ENCODE results near the gene RNF187.

RNF187 gene

DNA sequence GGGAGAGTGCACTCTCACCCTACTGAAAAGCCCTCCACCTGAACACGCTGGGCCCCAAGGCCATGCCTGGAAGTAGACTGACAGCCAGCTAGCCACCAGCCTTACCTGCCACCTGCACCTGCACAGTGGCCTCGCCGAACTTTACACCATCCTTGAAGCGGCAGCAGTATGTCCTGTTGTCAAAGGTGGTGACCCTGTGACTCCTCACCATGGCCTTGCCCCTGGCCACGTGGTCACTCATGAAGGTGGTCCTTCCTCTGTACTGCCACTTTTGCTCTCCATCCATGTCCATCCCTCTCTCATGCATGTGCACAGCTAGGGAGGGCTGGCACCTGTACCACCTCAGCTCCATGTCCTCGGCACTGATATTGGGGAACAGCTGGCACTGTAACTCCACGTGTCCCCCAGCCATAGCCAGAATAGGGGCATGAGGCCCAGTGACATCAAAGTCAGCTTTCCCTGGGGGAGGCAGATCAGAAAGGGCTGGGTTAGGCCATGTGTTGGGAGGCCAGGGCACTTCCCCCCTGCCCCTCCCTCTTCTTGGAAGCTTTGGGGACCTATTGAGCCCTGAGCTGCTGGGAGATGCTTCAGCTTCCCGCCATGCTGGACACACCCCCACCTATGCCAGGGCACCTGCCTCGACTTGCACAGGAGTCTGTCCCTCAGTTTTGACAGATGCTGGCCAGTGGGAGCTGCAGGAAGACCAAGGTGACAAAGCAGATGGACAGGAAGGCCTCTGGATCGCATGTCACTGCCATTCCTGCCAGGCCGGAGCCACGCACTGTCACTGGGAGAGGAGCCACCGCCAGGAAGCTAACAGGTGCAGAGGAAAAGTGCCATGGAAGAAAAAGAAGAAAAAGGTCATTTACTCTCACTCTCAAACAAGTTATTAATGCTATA, 24.6 kb downstream of the RNF187 start:
- no peak for DNase-seq

GRCh38 chr1:228512781-228513198, 25.6 kb downstream of the RNF187 start:
- DNase-seq = no peak

GRCh38 chr1:228513236-228513900, 26.2 kb downstream of the RNF187 start:
- no peak for DNase-seq

DNA sequence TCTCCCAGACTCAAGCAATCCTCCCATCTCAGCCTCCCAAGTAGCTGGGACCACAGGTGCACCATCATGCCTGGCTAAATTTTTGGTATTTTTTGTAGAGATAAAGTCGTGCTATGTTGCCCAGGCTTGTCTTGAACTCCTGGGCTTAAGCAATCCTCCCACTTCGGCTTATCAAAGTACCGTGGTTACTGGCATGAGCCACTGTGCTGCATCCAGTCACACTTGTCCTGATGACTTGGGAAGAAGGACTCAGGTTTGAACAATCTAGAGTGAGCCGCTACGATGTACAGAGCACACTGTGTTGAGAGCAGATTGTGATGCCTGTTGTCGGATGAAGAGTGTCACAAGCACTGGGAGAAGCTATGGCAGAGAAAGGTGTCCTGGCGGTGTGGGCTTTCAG, 27.2 kb downstream of the RNF187 start:
- no peak for DNase-seq

DNA sequence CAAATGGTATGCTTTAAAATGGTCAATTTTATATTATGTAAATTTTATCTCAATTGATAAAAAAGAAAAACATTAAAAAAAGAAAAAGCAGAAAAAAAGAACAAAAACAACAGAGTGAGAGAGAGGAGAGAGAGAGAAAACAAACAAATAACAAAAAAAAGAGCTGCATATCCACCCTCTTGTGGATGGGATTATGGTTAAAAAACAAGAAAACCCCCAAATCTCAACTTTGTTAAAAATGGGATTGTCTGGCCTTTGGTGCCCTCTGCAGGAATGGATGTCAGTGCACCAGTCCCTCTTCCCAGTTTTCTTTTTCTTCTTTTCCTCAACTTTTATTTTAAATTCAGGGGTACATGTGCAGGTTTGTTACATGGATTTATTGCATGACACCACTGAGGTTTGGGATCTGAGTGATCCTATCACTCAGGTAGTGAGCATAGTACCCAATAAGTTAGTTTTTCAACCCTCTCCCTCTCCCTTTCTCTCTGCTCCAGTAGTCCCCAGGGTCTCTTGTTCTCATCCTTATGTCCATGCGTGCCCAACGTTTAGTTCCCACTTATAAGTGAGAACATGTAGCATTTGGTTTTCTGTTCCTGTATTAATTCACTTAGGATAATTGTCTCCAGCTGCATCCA, 28.1 kb downstream of the RNF187 start:
- DNase-seq = no peak

GRCh38 chr1:228517655-228518054, 30.5 kb downstream of the RNF187 start:
- DNase-seq = no peak

- no peak for DNase-seq
These were observed 40.4 kb downstream of the RNF187 start for GRCh38 chr1:228527596-228527995.

DNA sequence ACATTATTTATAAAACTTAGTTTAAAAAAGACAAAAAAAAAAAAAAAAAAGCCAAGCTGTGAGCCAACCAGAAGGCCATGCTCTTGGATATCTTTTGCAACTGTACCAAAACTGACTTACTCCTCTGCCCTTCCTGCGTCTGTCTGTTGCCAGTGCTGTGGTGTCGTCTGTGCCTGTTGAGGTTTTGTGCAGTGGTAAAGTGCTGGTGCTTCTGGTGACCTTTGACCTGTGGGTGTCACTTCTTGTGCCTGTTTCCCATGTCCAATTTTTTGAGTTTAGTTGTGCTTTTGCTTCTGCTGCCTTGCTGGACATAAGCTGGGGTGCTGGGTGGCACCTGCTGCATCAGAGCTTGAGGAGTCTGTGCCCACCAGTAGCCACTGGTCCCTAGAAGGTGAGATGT, 41.4 kb downstream of the RNF187 start:
- DNase-seq = no peak

DNA sequence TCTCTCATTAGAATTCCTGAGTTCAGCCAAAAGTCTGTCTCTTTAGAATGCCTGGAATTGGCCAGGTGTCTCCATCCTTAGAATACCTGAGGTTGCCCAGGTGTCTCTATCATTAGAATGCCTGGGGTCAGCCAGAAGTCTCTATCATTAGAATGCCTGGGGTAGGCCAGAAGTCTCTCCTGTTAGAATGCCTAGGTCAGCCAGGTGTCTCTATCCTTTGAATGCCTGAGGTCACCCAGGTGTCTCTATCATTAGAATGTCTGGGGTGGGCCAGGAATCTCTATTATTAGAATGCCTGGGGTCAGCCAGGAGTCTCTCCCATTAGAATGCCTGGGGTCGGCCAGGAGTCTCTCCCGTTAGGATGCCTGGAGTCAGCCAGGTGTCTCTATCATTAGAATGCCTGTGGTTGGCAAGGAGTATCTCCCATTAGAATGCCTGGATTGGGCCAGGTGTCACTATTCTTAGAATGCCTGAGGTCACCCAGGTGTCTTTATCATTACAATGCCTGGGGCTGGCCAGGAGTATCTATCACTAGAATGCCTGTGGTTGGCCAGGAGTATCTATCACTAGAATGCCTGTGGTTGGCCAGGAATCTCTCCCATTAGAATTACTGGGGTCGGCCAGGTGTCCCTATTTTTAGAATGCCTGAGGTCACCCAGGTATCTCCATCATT, 43.0 kb downstream of the RNF187 start:
- no peak for DNase-seq

- no peak for DNase-seq
These were observed 44.0 kb downstream of the RNF187 start for GRCh38 chr1:228530951-228531731.

DNA sequence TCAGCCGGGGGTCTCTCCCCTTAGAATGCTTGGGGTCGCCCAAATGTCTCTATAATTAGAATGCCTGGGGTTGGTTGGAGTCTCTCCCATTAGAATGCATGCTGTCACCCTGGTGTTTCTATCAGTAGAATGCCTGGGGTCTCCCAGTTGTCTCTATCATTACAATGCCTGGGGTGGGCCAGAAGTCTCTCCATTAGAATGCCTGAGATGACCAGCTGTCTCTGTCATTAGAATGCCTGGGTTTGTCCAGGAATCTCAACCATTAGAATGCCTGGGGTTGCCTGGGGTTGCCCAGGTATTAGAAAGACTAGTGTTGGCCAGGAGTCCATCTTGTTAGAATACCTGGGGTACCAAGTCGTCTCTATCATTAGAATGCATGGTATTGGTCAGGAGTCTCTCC, 51.6 kb downstream of the RNF187 start:
- no peak for DNase-seq

GRCh38 chr1:228540161-228540917, 53.2 kb downstream of the RNF187 start:
- DNase-seq = no peak

GRCh38 chr1:228541725-228542124, 54.5 kb downstream of the RNF187 start:
- no peak for DNase-seq

GRCh38 chr1:228542376-228542775, 55.2 kb downstream of the RNF187 start:
- DNase-seq = no peak

DNA sequence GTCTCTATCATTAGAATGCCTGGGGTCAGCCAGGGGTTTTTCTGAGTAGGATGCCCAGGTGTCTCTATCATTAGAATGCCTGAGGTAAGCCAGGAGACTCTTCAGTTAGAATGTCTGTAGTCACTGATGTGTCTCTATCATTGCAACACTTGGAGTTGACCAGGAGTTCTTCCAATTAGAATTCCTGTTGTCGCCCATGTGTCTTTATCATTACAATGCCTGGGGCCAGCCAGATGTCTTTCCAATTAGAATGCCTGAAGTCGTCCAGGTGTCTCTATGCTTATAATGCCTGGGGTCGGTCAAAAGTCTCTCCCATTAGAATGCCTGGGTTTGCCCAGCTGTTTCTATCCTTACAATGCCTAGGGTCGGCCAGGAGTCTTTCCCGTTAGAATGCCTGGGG, 55.8 kb downstream of the RNF187 start:
- DNase-seq = no peak

GRCh38 chr1:228543396-228543795, 56.2 kb downstream of the RNF187 start:
- no peak for DNase-seq

- DNase-seq = no peak
These were observed 57.1 kb downstream of the RNF187 start for GRCh38 chr1:228544021-228544850.

GRCh38 chr1:228544921-228545591, 57.9 kb downstream of the RNF187 start:
- DNase-seq = no peak

Measured in NCI-H2029 treated with DMSO at 0.1 percent for 48 hours (cell line).